WTC11 (cell line): ENCODE measurements around the gene RGS18. TPM values are rescaled to one million over a fixed set of nuclear protein-coding genes. Genes with fewer than 3 reads are reported as not detected.

Experiments used
- ATAC-seq: fragments of 200-7000 bp; cut with Tn5 transposase; 2 replicates; pipeline ENCODE4 v1.10.0; 2021; ENCODE audit warnings: mild to moderate bottlenecking, moderate library complexity
- CTCF ChIA-PET: fragments of 300-600 bp; sonication (Branson Sonifier 250); formaldehyde crosslinking; loops from one replicate; lab custom pipeline; 2021; ENCODE audit warnings: antibody characterized with exemption; lab: Charles Lee
- POLR2A ChIA-PET: fragments of 350-600 bp; sonication (Branson Sonifier 250); formaldehyde crosslinking; loops from one replicate; lab custom pipeline; 2021; ENCODE audit warnings: antibody characterized with exemption; lab: Charles Lee
- DNase-seq: peaks from one replicate; pipeline ENCODE4 v3.0.0; 2021; ENCODE audit warnings: low spot score
- H3K27ac Mint-ChIP-seq: 2 replicates; pipeline ENCODE4 v1.8.0; 2021; ENCODE audit warnings: mixed read lengths
- H3K27me3 Mint-ChIP-seq: 2 replicates; pipeline ENCODE4 v1.8.0; 2021; ENCODE audit warnings: low read depth, mild to moderate bottlenecking, moderate library complexity, mixed read lengths
- H3K36me3 Mint-ChIP-seq: 2 replicates; pipeline ENCODE4 v1.8.0; 2021; ENCODE audit warnings: mixed read lengths
- H3K4me1 Mint-ChIP-seq: 2 replicates; pipeline ENCODE4 v1.8.0; 2022; ENCODE audit warnings: mixed read lengths
- H3K4me3 Mint-ChIP-seq: 2 replicates; pipeline ENCODE4 v1.8.0; 2021; ENCODE audit warnings: mild to moderate bottlenecking, moderate library complexity, mixed read lengths
- H3K9me3 Mint-ChIP-seq: 2 replicates; pipeline ENCODE4 v1.8.0; 2021; ENCODE audit warnings: mixed read lengths
- E2F4 ChIP-seq: sonication (generic); formaldehyde crosslinking; IDR thresholded peaks from 2 replicates; pipeline ENCODE4 v1.8.1; 2022; ENCODE audit warnings: low read depth, mild to moderate bottlenecking, moderate library complexity, missing genetic modification reagents, borderline replicate concordance
- ELF4 ChIP-seq: sonication (generic); formaldehyde crosslinking; IDR thresholded peaks from 2 replicates; pipeline ENCODE4 v1.8.1; 2022; ENCODE audit warnings: low read depth, mild to moderate bottlenecking, moderate library complexity, missing genetic modification reagents
- RELA ChIP-seq: sonication (generic); formaldehyde crosslinking; IDR thresholded peaks from 2 replicates; pipeline ENCODE4 v1.8.1; 2022; ENCODE audit warnings: missing genetic modification reagents, mild to moderate bottlenecking, borderline replicate concordance
- SMAD4 ChIP-seq: sonication (generic); formaldehyde crosslinking; IDR thresholded peaks from 2 replicates; pipeline ENCODE4 v1.8.0; 2022; ENCODE audit warnings: mild to moderate bottlenecking, missing genetic modification reagents
- ZNF219 ChIP-seq: sonication (generic); formaldehyde crosslinking; IDR thresholded peaks from 2 replicates; pipeline ENCODE4 v1.8.0; 2023; ENCODE audit warnings: missing genetic modification reagents, mild to moderate bottlenecking, borderline replicate concordance
- ZNF263 ChIP-seq: sonication (generic); formaldehyde crosslinking; IDR thresholded peaks from 2 replicates; pipeline ENCODE4 v1.8.1; 2022; ENCODE audit warnings: low read depth, mild to moderate bottlenecking, moderate library complexity, missing genetic modification reagents
- ZNF425 ChIP-seq: fragments of 250-450 bp; sonication (Bioruptor Pico); conservative IDR thresholded peaks from 2 replicates; pipeline ENCODE4 v1.9.0; 2021; ENCODE audit warnings: mild to moderate bottlenecking
- ZNF512 ChIP-seq: sonication (generic); formaldehyde crosslinking; IDR thresholded peaks from 2 replicates; pipeline ENCODE4 v1.8.1; 2022; ENCODE audit warnings: missing genetic modification reagents, borderline replicate concordance
- ZNF671 ChIP-seq: fragments of 250-450 bp; sonication (Bioruptor Pico); IDR thresholded peaks from 2 replicates; pipeline ENCODE4 v1.8.0; 2021; ENCODE audit warnings: mild to moderate bottlenecking
- ZSCAN18 ChIP-seq: fragments of 250-450 bp; sonication (Bioruptor Pico); IDR thresholded peaks from 2 replicates; pipeline ENCODE4 v2.1.2; 2022; ENCODE audit warnings: mild to moderate bottlenecking, moderate library complexity
- total RNA-seq: library from RNA; stranded (reverse); gene quantifications from 3 replicates; pipeline ENCODE4 v1.2.3, GENCODE V29; 2021

The RGS18 gene
- total RNA-seq, 1 experiment from 2014 or later = not detected

GRCh38 chr1:192115000-192115399 lies 43.3 kb upstream of the RGS18 start:
- no peak overlapping the region for H3K4me3 Mint-ChIP-seq
- H3K4me1 Mint-ChIP-seq = peaks cover 3% of the 10 kb centered on the region
- H3K27ac Mint-ChIP-seq = no peak overlapping the region
- TF ChIP-seq ELF4 (no peak), E2F4 (CRISPR knock-in tag) (no peak), ZNF425 (no peak), ZNF512 (CRISPR knock-in tag) (0 out of 2 replicates have a peak, but pooled peaks have one; percentile 23)
- ATAC-seq (no peak), DNase-seq (no peak)
- peaks cover 8% of the 10 kb centered on the region; the same call in 1 of the 2 replicates for H3K9me3 Mint-ChIP-seq
- CTCF ChIA-PET = no interaction called here
- no peaks in the 10 kb centered on the region for H3K27me3 Mint-ChIP-seq
- POLR2A ChIA-PET = no interaction called here
- no peaks in the 10 kb centered on the region for H3K36me3 Mint-ChIP-seq

- TF ChIP-seq ZNF219 (CRISPR knock-in tag) (no peak), ZNF425 (no peak), RELA (CRISPR knock-in tag) (no peak), ELF4 (no peak), SMAD4 (CRISPR knock-in tag) (no peak), ZSCAN18 (CRISPR knock-in tag) (no peak)
- TF ChIP-seq, all 79 proteins: peak for 0
- Mint-ChIP-seq H3K9me3 (peaks cover 26% of the 10 kb centered on the region), H3K4me3 (no peak overlapping the region), H3K27me3 (no peaks in the 10 kb centered on the region), H3K27ac (no peak overlapping the region), H3K36me3 (peaks cover 10% of the 10 kb centered on the region), H3K4me1 (peaks cover 15% of the 10 kb centered on the region)
- no peak for DNase-seq
- ChIA-PET POLR2A (no interaction called here), CTCF (no interaction called here)
- ATAC-seq = no peak
These were observed 39.3 kb upstream of the RGS18 start for GRCh38 chr1:192118881-192119405.

- CTCF ChIA-PET = no interaction called here
- POLR2A ChIA-PET = no interaction called here
- H3K4me3 Mint-ChIP-seq = no peak overlapping the region
- no peak for ATAC-seq
- peaks cover 17% of the 10 kb centered on the region for H3K4me1 Mint-ChIP-seq
- DNase-seq = no peak
- no peak overlapping the region for H3K27ac Mint-ChIP-seq
- H3K27me3 Mint-ChIP-seq = no peaks in the 10 kb centered on the region
- peaks cover 10% of the 10 kb centered on the region for H3K36me3 Mint-ChIP-seq
- H3K9me3 Mint-ChIP-seq = peaks cover 26% of the 10 kb centered on the region
- TF ChIP-seq ZNF263 (CRISPR knock-in tag) (no peak), ZNF671 (no peak)
These were observed 38.6 kb upstream of the RGS18 start for GRCh38 chr1:192119701-192120100.
